Measurements from ENCODE around the gene SLC26A1. TPM values are rescaled to one million over a fixed set of nuclear protein-coding genes. Genes with fewer than 3 reads are reported as not detected.
"Not testable (repeated sequence)": the region's sequence is repeated elsewhere in the genome, so short reads cannot be mapped to it uniquely, and the experiment has no call there.

SLC26A1 gene
- total RNA-seq, 1 donor from 2014 or later = under 0.01 TPM

GRCh38 chr4:982291-982690 is 10.9 kb downstream of the SLC26A1 start:
- no peak for DNase-seq (ENCODE audit: low read depth)
- Histone ChIP-seq H3K27me3 (ENCODE audit: control insufficient read depth, insufficient read depth, low read length) (no peaks in the 10 kb centered on the region), H3K36me3 (ENCODE audit: control insufficient read depth, insufficient read depth, low read length) (no peaks in the 10 kb centered on the region), H3K4me3 (ENCODE audit: low read depth, low read length) (no peak overlapping the region)
- TF ChIP-seq CTCF (IDR thresholded peaks at IDR 0.05; ENCODE audit: insufficient read depth, low read length, severe bottlenecking) = no peak
- FAIRE-seq = no peak

GRCh38 chr4:978957-979701 is 14.1 kb downstream of the SLC26A1 start:
- no peak for TF ChIP-seq CTCF (IDR thresholded peaks at IDR 0.05; ENCODE audit: insufficient read depth, low read length, severe bottlenecking)
- DNase-seq (ENCODE audit: low read depth) = peak; percentile 61
- H3K4me3 ChIP-seq (ENCODE audit: low read depth, low read length) = no peak overlapping the region
- no peaks in the 10 kb centered on the region for H3K36me3 ChIP-seq (ENCODE audit: control insufficient read depth, insufficient read depth, low read length)
- H3K27me3 ChIP-seq (ENCODE audit: control insufficient read depth, insufficient read depth, low read length) = no peaks in the 10 kb centered on the region
- peak; percentile 28 for FAIRE-seq

- not testable (repeated sequence) for DNase-seq (ENCODE audit: low read depth); FAIRE-seq; H3K4me3 ChIP-seq (ENCODE audit: low read depth, low read length); H3K27me3 ChIP-seq (ENCODE audit: control insufficient read depth, insufficient read depth, low read length); H3K36me3 ChIP-seq (ENCODE audit: control insufficient read depth, insufficient read depth, low read length)
These were observed 17.2 kb downstream of the SLC26A1 start for GRCh38 chr4:976016-976415.

GRCh38 chr4:974668-975067 is 18.5 kb downstream of the SLC26A1 start:
- DNase-seq (ENCODE audit: low read depth) = no peak
- Histone ChIP-seq H3K36me3 (ENCODE audit: control insufficient read depth, insufficient read depth, low read length) (peaks cover 3% of the 10 kb centered on the region), H3K27me3 (ENCODE audit: control insufficient read depth, insufficient read depth, low read length) (no peaks in the 10 kb centered on the region), H3K4me3 (ENCODE audit: low read depth, low read length) (no peak overlapping the region)
- FAIRE-seq = no peak
- TF ChIP-seq CTCF (IDR thresholded peaks at IDR 0.05; ENCODE audit: insufficient read depth, low read length, severe bottlenecking) = no peak

GRCh38 chr4:973431-974397 is 19.5 kb downstream of the SLC26A1 start, which contains the start of gene DGKQ:
Gene DGKQ (minus strand): TSS chr4:973569. CDS start chr4:973482, 87 bp downstream.
- no peak for TF ChIP-seq CTCF (IDR thresholded peaks at IDR 0.05; ENCODE audit: insufficient read depth, low read length, severe bottlenecking)
- DNase-seq (ENCODE audit: low read depth) (no peak), FAIRE-seq (no peak)
- Histone ChIP-seq H3K27me3 (ENCODE audit: control insufficient read depth, insufficient read depth, low read length) (no peaks in the 10 kb centered on the region), H3K36me3 (ENCODE audit: control insufficient read depth, insufficient read depth, low read length) (peaks cover 3% of the 10 kb centered on the region), H3K4me3 (ENCODE audit: low read depth, low read length) (peak within 1 kb of the TSS; percentile 77)
